DND-41 (cell line): Measurements from ENCODE around the gene CDH23.

Source experiments
- ATAC-seq: fragments of 200-7000 bp; cut with Tn5 transposase; 3 replicates; pipeline ENCODE4 v1.9.1; 2021; ENCODE audit warnings: low read depth; ENCODE audit not compliant: insufficient read depth
- DNase-seq: peaks from one replicate; pipeline ENCODE4 v3.0.0-alpha.2; 2020
- H2AFZ ChIP-seq: 2 replicates; pipeline ENCODE4 v1.6.0; 2012; ENCODE audit warnings: low read depth, low read length
- H3K27ac ChIP-seq: 2 replicates; pipeline ENCODE4 v1.5.1; 2012; ENCODE audit warnings: low read length, inconsistent platforms
- H3K27me3 ChIP-seq: fragments of 200-600 bp; sonication (generic); 2 replicates; pipeline ENCODE4 v1.6.0; 2012; ENCODE audit warnings: low read length, mild to moderate bottlenecking, inconsistent platforms; ENCODE audit not compliant: insufficient read depth, poor library complexity
- H3K36me3 ChIP-seq: 2 replicates; pipeline ENCODE4 v1.5.1; 2012; ENCODE audit warnings: low read length, inconsistent platforms; ENCODE audit not compliant: insufficient read depth
- H3K4me1 ChIP-seq: 2 replicates; pipeline ENCODE4 v1.5.1; 2012; ENCODE audit warnings: mild to moderate bottlenecking, low read length; ENCODE audit not compliant: insufficient read depth
- H3K4me2 ChIP-seq: 2 replicates; pipeline ENCODE4 v1.6.0; 2012; ENCODE audit warnings: mild to moderate bottlenecking, moderate library complexity, low read length, inconsistent platforms; ENCODE audit not compliant: insufficient read depth
- H3K4me3 ChIP-seq, 2 experiments: fragments of 200-600 bp in 1 of 2; shearing (Covaris generic) in 1 of 2; 2 replicates each; pipeline ENCODE4 v1.5.1; 2012 to 2016; ENCODE audit warnings: inconsistent platforms in 2 of 2, low read length in 2 of 2, mild to moderate bottlenecking in 2 of 2, low read depth in 1 of 2, moderate library complexity in 1 of 2
- H3K79me2 ChIP-seq: 2 replicates; pipeline ENCODE4 v1.6.0; 2012; ENCODE audit warnings: low read length, inconsistent platforms; ENCODE audit not compliant: insufficient read depth
- H3K9ac ChIP-seq: 2 replicates; pipeline ENCODE4 v1.6.0; 2012; ENCODE audit warnings: low read depth, mild to moderate bottlenecking, inconsistent platforms, low read length, moderate library complexity
- H3K9me3 ChIP-seq: 2 replicates; pipeline ENCODE4 v1.5.1; 2012; ENCODE audit warnings: low read length, moderate library complexity, mild to moderate bottlenecking, inconsistent platforms; ENCODE audit not compliant: insufficient read depth, severe bottlenecking
- H4K20me1 ChIP-seq: 2 replicates; pipeline ENCODE4 v1.6.0; 2012; ENCODE audit warnings: low read length; ENCODE audit not compliant: insufficient read depth
- EZH2 ChIP-seq: IDR thresholded peaks from 3 replicates; pipeline ENCODE4 v1.6.1; 2012; ENCODE audit warnings: borderline replicate concordance, low read depth, mild to moderate bottlenecking, moderate library complexity, low read length, inconsistent platforms; ENCODE audit not compliant: severe bottlenecking
- TF ChIP-seq, protein P1 (sequence below): IDR thresholded peaks from 2 replicates; pipeline ENCODE4 v1.5.1; 2012; ENCODE audit warnings: borderline replicate concordance, low read length, moderate library complexity, mild to moderate bottlenecking; ENCODE audit not compliant: poor library complexity, severe bottlenecking; ENCODE audit errors: extremely low read depth

Gene CDH23

DNA sequence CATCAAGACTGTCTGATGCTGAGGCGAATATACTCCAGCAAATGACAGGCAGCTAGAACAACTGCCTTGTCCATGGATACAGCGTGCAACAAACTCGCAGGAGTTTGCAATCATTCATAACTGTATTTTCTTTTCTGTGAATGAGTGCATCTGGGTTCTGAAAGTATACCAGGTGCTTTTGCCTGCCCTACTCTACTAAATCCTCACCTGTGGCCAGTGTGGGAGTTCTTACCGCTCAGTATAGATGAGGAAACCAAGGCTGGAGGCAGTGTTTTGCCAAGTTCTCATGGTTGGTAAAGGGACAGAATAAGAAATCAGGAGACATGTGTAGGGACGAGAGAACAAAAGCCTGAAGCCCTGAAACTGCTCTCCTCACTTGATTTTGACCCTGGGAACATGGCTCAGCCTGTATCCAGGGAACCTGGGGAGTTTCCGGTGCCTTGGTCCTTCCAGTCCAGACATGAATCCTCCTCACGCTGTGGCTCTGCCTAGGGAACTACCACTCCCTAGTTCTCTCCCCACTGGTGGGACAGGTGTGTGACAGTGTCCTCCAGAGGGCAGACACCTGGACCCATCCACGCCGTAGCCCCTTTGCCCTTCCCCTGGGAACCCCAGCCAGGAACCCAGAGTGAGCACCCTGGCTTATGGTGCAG, 142.0 kb downstream of the CDH23 start:
- no peak overlapping the region for H2AFZ ChIP-seq
- peaks cover 26% of the 10 kb centered on the region for H3K27me3 ChIP-seq
- TF ChIP-seq EZH2: no peak
- TF ChIP-seq, protein P1, sequence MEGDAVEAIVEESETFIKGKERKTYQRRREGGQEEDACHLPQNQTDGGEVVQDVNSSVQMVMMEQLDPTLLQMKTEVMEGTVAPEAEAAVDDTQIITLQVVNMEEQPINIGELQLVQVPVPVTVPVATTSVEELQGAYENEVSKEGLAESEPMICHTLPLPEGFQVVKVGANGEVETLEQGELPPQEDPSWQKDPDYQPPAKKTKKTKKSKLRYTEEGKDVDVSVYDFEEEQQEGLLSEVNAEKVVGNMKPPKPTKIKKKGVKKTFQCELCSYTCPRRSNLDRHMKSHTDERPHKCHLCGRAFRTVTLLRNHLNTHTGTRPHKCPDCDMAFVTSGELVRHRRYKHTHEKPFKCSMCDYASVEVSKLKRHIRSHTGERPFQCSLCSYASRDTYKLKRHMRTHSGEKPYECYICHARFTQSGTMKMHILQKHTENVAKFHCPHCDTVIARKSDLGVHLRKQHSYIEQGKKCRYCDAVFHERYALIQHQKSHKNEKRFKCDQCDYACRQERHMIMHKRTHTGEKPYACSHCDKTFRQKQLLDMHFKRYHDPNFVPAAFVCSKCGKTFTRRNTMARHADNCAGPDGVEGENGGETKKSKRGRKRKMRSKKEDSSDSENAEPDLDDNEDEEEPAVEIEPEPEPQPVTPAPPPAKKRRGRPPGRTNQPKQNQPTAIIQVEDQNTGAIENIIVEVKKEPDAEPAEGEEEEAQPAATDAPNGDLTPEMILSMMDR: no peak
- H3K4me3 ChIP-seq: no peak overlapping the region
- H4K20me1 ChIP-seq: peaks cover 5% of the 10 kb centered on the region; the same call in 1 of the 2 replicates
- H3K9me3 ChIP-seq: no peaks in the 10 kb centered on the region
- ATAC-seq: no peak
- no peaks in the 10 kb centered on the region for H3K79me2 ChIP-seq
- no peak overlapping the region for H3K4me2 ChIP-seq
- H3K36me3 ChIP-seq: no peaks in the 10 kb centered on the region
- no peak overlapping the region for H3K9ac ChIP-seq
- H3K27ac ChIP-seq: no peak overlapping the region
- no peaks in the 10 kb centered on the region for H3K4me1 ChIP-seq
- no peak for DNase-seq

DNA sequence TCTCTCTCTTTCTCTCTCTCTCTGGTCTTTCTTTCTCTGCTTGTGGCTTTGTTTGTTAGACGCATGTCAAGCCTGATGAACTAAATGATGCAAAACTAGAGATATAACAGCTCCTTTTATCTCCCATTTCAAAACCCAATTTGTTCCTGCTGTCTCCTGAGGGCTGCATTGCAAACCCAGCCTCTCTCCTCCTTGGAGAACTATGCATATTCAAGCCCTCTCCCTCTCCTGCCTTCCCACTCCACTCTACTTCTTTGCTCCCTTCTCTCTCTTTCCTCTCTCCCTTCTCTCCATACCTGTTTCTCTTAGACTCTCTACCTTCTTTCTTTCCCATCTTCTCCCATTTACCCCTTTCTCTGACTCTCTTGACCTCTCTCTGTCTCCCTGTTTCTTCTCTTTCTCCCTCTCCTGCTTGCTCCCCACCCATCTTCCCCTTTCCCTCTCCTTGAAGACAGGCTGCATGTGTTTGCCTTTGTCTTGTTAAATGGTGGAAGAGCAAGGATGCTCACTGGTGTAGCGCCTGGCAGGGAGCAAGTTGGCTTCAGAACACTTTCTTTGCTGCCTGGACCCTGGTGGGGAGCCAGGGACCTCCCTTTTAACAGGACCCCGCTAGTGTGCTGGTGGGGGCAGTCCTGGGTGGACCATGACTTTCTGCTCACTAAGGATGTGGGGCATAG, 142.9 kb downstream of the CDH23 start:
- no peak overlapping the region for H3K9ac ChIP-seq
- no peak overlapping the region for H3K4me2 ChIP-seq
- TF ChIP-seq, protein P1: no peak
- no peak for TF ChIP-seq EZH2
- no peak overlapping the region for H3K4me3 ChIP-seq
- H3K27ac ChIP-seq: no peak overlapping the region
- H3K27me3 ChIP-seq: peaks cover 29% of the 10 kb centered on the region
- H3K36me3 ChIP-seq: no peaks in the 10 kb centered on the region
- H3K79me2 ChIP-seq: no peaks in the 10 kb centered on the region
- ATAC-seq (no peak), DNase-seq (no peak)
- no peaks in the 10 kb centered on the region for H3K4me1 ChIP-seq
- H2AFZ ChIP-seq: no peak overlapping the region
- H4K20me1 ChIP-seq: peaks cover 5% of the 10 kb centered on the region; the same call in 1 of the 2 replicates
- H3K9me3 ChIP-seq: no peaks in the 10 kb centered on the region

DNA sequence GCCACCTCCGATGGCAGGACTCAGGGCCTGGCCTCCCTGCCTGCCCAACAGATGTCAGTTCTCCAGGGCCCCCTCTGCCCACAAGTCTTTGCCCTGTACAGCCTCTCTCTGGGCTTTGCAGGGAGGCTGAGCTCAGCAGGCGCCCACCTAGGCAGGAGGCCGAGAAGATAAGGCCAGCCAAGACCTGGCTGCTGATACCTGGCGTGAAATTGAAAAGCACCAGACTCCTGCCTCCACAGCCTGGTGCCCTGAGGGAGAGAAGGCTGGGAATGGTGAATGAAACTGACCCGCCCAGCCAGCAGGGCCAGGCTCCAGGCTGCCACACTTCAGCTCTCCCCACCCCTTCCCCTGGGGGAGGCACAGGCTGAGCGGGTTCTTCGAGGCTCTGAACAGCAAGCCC, 145.8 kb downstream of the CDH23 start:
- peaks cover 40% of the 10 kb centered on the region for H3K27me3 ChIP-seq
- no peak overlapping the region for H2AFZ ChIP-seq
- no peaks in the 10 kb centered on the region for H3K36me3 ChIP-seq
- TF ChIP-seq EZH2: no peak
- TF ChIP-seq, protein P1: no peak
- DNase-seq (no peak), ATAC-seq (no peak)
- H3K9me3 ChIP-seq: no peaks in the 10 kb centered on the region
- H4K20me1 ChIP-seq: peaks cover 5% of the 10 kb centered on the region; the same call in 1 of the 2 replicates
- no peak overlapping the region for H3K27ac ChIP-seq
- no peak overlapping the region for H3K4me3 ChIP-seq
- H3K4me1 ChIP-seq: no peaks in the 10 kb centered on the region
- no peaks in the 10 kb centered on the region for H3K79me2 ChIP-seq
- no peak overlapping the region for H3K4me2 ChIP-seq
- no peak overlapping the region for H3K9ac ChIP-seq
